Prostate gland (tissue), 2 donors: ENCODE measurements around the gene CETN3.

Experiments
- CTCF ChIP-seq, 4 experiments: fragments of 200-600 bp in 2 of 4; fragments of 450-650 bp in 2 of 4; sonication (generic) in 2 of 4; IDR thresholded peaks; 1 replicate in 3 of 4; 2 replicates in 1 of 4; pipeline ENCODE4 v1.5.1; 2016 to 2019; ENCODE audit warnings: antibody characterized with exemption in 4 of 4, mild to moderate bottlenecking in 2 of 4, moderate library complexity in 2 of 4
- POLR2AphosphoS5 ChIP-seq: sonication (generic); formaldehyde crosslinking; IDR thresholded peaks from one replicate; pipeline ENCODE4 v1.6.1; 2017; ENCODE audit warnings: antibody characterized with exemption

GRCh38 chr5:90408571-90409317 lies 812 bp downstream of the CETN3 start:
- TF ChIP-seq CTCF (IDR thresholded peaks at IDR 0.05) = no peak
- no peak for TF ChIP-seq POLR2AphosphoS5
